ENCODE measurements around the gene ARHGAP12.
"Not testable (repeated sequence)": the region's sequence is repeated elsewhere in the genome, so short reads cannot be mapped to it uniquely, and the experiment has no call there.

ARHGAP12 gene

GRCh38 chr10:31926160-31926559 lies 2.5 kb downstream of the ARHGAP12 start:
- DNase-seq: no peak

- DNase-seq: no peak
Measured at GRCh38 chr10:31924833-31925232, 3.8 kb downstream of the ARHGAP12 start.

- no peak for DNase-seq
Measured at GRCh38 chr10:31923389-31923788, 5.2 kb downstream of the ARHGAP12 start.

- no peak for DNase-seq
Measured at GRCh38 chr10:31921031-31921430, 7.6 kb downstream of the ARHGAP12 start.

GRCh38 chr10:31920538-31920937 lies 8.1 kb downstream of the ARHGAP12 start:
- no peak for DNase-seq

GRCh38 chr10:31918671-31919409 lies 9.8 kb downstream of the ARHGAP12 start:
- no peak for DNase-seq

GRCh38 chr10:31914370-31914769 lies 14.3 kb downstream of the ARHGAP12 start:
- no peak for DNase-seq

GRCh38 chr10:31912898-31913850 lies 15.5 kb downstream of the ARHGAP12 start:
- peak in 1 of 14 donors; percentile 62 for DNase-seq

GRCh38 chr10:31912289-31912688 lies 16.3 kb downstream of the ARHGAP12 start:
- DNase-seq: no peak

- DNase-seq: no peak
Measured at GRCh38 chr10:31910016-31910415, 18.6 kb downstream of the ARHGAP12 start.

GRCh38 chr10:31908157-31908556 lies 20.5 kb downstream of the ARHGAP12 start:
- DNase-seq: no peak

- DNase-seq: no peak
Measured at GRCh38 chr10:31906039-31906438, 22.6 kb downstream of the ARHGAP12 start.

- no peak for DNase-seq
Measured at GRCh38 chr10:31905586-31905985, 23.0 kb downstream of the ARHGAP12 start.

GRCh38 chr10:31902625-31903024 lies 26.0 kb downstream of the ARHGAP12 start:
- no peak for DNase-seq

- no peak for DNase-seq
Measured at GRCh38 chr10:31897506-31897905, 31.1 kb downstream of the ARHGAP12 start.

GRCh38 chr10:31896968-31897384 lies 31.7 kb downstream of the ARHGAP12 start:
- no peak for DNase-seq

- not testable (repeated sequence) for DNase-seq
Measured at GRCh38 chr10:31895722-31896121, 32.9 kb downstream of the ARHGAP12 start.

GRCh38 chr10:31888442-31888841 lies 40.2 kb downstream of the ARHGAP12 start:
- no peak for DNase-seq

GRCh38 chr10:31887850-31888249 lies 40.8 kb downstream of the ARHGAP12 start:
- DNase-seq: no peak

- no peak for DNase-seq
Measured at GRCh38 chr10:31886885-31887284, 41.7 kb downstream of the ARHGAP12 start.

- DNase-seq: no peak
Measured at GRCh38 chr10:31885971-31886370, 42.7 kb downstream of the ARHGAP12 start.

GRCh38 chr10:31884386-31884785 lies 44.2 kb downstream of the ARHGAP12 start:
- DNase-seq: no peak

- DNase-seq: no peak
Measured at GRCh38 chr10:31883397-31883796, 45.2 kb downstream of the ARHGAP12 start.

- DNase-seq: no peak
Measured at GRCh38 chr10:31878486-31878885, 50.1 kb downstream of the ARHGAP12 start.
